ENCODE results near the gene P4HA2.

P4HA2 gene

GRCh38 chr5:132183723-132184122 lies 43.9 kb downstream of the P4HA2 start:
- in situ Hi-C loops (cut with MboI; ENCODE audit: low sequenced_read_pairs, unreplicated experiment) = no loop called here
- DNase-seq (ENCODE audit: low spot score) = no peak
- no peak for TF ChIP-seq CTCF (IDR thresholded peaks at IDR 0.05; ENCODE audit: borderline replicate concordance, control extremely low read depth, extremely low read depth, insufficient read depth, missing control alignments)

- no peak for DNase-seq (ENCODE audit: low spot score)
- in situ Hi-C loops (cut with MboI; ENCODE audit: low sequenced_read_pairs, unreplicated experiment) = no loop called here
- TF ChIP-seq CTCF (IDR thresholded peaks at IDR 0.05; ENCODE audit: borderline replicate concordance, control extremely low read depth, extremely low read depth, insufficient read depth, missing control alignments) = no peak
Measured at GRCh38 chr5:132182359-132183040, 45.2 kb downstream of the P4HA2 start.

GRCh38 chr5:132181011-132181629 lies 46.5 kb downstream of the P4HA2 start:
- in situ Hi-C loops (cut with MboI; ENCODE audit: low sequenced_read_pairs, unreplicated experiment) = no loop called here
- TF ChIP-seq CTCF (IDR thresholded peaks at IDR 0.05; ENCODE audit: borderline replicate concordance, control extremely low read depth, extremely low read depth, insufficient read depth, missing control alignments) = no peak
- DNase-seq (ENCODE audit: low spot score) = no peak

GRCh38 chr5:132180134-132180745 lies 47.4 kb downstream of the P4HA2 start:
- peak; percentile 43 for TF ChIP-seq CTCF (IDR thresholded peaks at IDR 0.05; ENCODE audit: borderline replicate concordance, control extremely low read depth, extremely low read depth, insufficient read depth, missing control alignments)
- in situ Hi-C loops (cut with MboI; ENCODE audit: low sequenced_read_pairs, unreplicated experiment) = no loop called here
- peak; percentile 73 for DNase-seq (ENCODE audit: low spot score)

GRCh38 chr5:132179405-132179804 lies 48.2 kb downstream of the P4HA2 start:
- peak; percentile 49 for DNase-seq (ENCODE audit: low spot score)
- TF ChIP-seq CTCF (IDR thresholded peaks at IDR 0.05; ENCODE audit: borderline replicate concordance, control extremely low read depth, extremely low read depth, insufficient read depth, missing control alignments) = no peak
- in situ Hi-C loops (cut with MboI; ENCODE audit: low sequenced_read_pairs, unreplicated experiment) = loop anchor here (5.0 kb wide), 1 partner anchor 112 kb away; no protein-coding TSS in a partner anchor

GRCh38 chr5:132177691-132178149 lies 49.9 kb downstream of the P4HA2 start:
- no peak for TF ChIP-seq CTCF (IDR thresholded peaks at IDR 0.05; ENCODE audit: borderline replicate concordance, control extremely low read depth, extremely low read depth, insufficient read depth, missing control alignments)
- DNase-seq (ENCODE audit: low spot score) = no peak
- in situ Hi-C loops (cut with MboI; ENCODE audit: low sequenced_read_pairs, unreplicated experiment) = loop anchor here (5.0 kb wide), 1 partner anchor 110 kb away; no protein-coding TSS in a partner anchor
